BE2C (cell line): ENCODE measurements around the gene UCN.

Experiments used
- DNase-seq: peaks from one replicate; pipeline ENCODE4 v3.0.0-alpha.2; 2020
- H3K27me3 ChIP-seq: fragments of 250-450 bp; sonication (Bioruptor Pico); 2 replicates; pipeline ENCODE4 v1.5.1; 2020; ENCODE audit warnings: mild to moderate bottlenecking
- H3K36me3 ChIP-seq: fragments of 250-450 bp; sonication (Bioruptor Pico); 2 replicates; pipeline ENCODE4 v1.5.1; 2020; ENCODE audit warnings: mild to moderate bottlenecking
- H3K4me1 ChIP-seq: fragments of 250-450 bp; sonication (Bioruptor Pico); 2 replicates; pipeline ENCODE4 v1.5.1; 2020
- H3K4me3 ChIP-seq: 2 replicates; pipeline ENCODE4 v1.5.1; 2011; ENCODE audit warnings: low read depth, low read length
- H3K9me3 ChIP-seq: fragments of 250-450 bp; sonication (Bioruptor Pico); 2 replicates; pipeline ENCODE4 v1.5.1; 2020
- CTCF ChIP-seq: IDR thresholded peaks from 2 replicates; pipeline ENCODE4 v1.5.1; 2012; ENCODE audit warnings: mild to moderate bottlenecking, low read depth, low read length

UCN gene

DNA sequence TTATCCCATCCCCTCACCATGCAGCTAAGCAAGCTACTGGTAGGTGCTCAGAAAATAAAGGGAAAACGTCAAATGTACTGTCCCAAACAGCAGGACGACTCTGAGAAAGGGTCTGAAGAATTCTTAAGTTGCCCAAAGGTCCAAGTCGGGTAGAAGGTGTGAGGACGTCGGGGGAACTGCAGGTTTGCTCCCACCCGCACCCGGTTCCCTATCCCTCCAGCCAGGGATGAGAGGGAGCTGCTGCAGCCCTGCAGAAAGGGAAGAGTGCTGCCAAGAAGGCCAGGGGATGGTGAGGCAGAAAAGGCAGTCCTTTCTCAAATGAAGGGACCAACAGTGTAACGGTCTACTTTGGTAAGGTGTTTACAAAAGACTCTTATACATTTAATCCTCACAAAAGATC lies 6.9 kb upstream of the UCN start:
- H3K9me3 ChIP-seq, result no peaks in the 10 kb centered on the region
- no peaks in the 10 kb centered on the region for H3K4me1 ChIP-seq
- no peaks in the 10 kb centered on the region for H3K27me3 ChIP-seq
- H3K36me3 ChIP-seq, result no peaks in the 10 kb centered on the region
- no peak for TF ChIP-seq CTCF
- no peak overlapping the region for H3K4me3 ChIP-seq
- no peak for DNase-seq

- DNase-seq, result no peak
- no peaks in the 10 kb centered on the region for H3K4me1 ChIP-seq
- no peaks in the 10 kb centered on the region for H3K9me3 ChIP-seq
- no peaks in the 10 kb centered on the region for H3K27me3 ChIP-seq
- no peaks in the 10 kb centered on the region for H3K36me3 ChIP-seq
- no peak for TF ChIP-seq CTCF
- no peak overlapping the region for H3K4me3 ChIP-seq
Measured at GRCh38 chr2:27314709-27315108, 6.5 kb upstream of the UCN start.

DNA sequence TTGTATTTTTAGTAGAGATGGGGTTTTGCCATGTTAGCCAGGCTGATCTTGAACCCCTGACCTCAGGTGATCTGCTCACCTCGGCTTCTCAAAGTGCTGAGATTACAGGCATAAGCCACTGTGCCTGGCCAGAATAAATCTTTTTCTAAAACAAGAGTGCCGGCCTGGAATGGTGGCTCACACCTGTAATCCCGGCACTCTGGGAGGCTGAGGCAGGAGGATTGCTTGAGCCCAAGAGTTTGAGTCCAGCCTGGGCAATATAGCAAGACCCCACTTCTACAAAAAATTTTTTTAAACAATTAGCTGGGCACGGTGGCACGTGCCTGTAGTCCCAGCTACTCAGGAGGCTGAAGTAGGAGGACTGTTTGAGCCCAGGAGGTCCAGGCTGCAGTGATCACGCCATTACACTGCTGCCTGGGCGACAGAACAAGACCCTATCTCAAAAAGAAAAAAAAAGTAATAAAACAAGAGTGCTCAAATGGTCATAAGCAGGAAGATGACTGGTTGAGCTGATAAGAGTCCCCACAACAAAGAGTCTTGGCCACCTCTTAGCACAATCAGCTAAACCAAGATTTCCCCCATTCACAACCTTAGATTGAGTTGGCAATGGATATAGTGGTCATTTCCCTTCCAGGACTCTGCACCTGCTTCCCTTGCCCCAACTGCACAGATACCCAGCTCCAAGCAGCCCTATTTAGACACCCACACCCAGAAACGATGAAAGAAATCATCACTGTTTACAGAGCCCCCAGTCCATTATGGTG lies 5.8 kb upstream of the UCN start:
- no peak for TF ChIP-seq CTCF
- H3K4me1 ChIP-seq, result no peaks in the 10 kb centered on the region

DNA sequence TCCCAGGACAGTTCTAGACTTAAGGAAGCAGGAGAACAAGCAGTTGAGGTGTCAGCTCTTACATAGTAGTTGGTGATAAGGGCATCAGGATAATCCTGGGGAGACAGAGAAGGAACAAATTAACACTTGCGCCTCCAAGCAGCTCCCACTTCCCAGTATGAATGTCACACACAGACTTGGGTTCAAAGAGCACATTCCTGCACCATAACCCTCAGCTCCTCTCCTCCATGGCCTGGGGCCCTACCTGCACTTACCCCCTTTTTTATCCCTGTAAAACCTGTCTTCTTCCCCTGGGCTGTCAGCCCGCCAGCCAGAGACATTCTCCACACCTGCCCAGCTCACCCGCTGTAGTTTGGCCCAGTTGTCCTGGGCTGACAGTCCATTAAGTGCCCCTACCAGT lies 3.9 kb upstream of the UCN start:
- no peak for TF ChIP-seq CTCF
- Histone ChIP-seq H3K4me3 (no peak overlapping the region), H3K27me3 (peaks cover 9% of the 10 kb centered on the region), H3K36me3 (no peaks in the 10 kb centered on the region), H3K9me3 (no peaks in the 10 kb centered on the region), H3K4me1 (peaks cover under 1% of the 10 kb centered on the region; the same call in 1 of the 2 replicates)
- DNase-seq, result no peak

More for the DNA sequence above, 5.8 kb upstream of the UCN start:
- no peak overlapping the region for H3K4me3 ChIP-seq
- DNase-seq, result no peak
- H3K36me3 ChIP-seq, result no peaks in the 10 kb centered on the region
- no peaks in the 10 kb centered on the region for H3K27me3 ChIP-seq
- no peaks in the 10 kb centered on the region for H3K9me3 ChIP-seq

- no peak for TF ChIP-seq CTCF
- Histone ChIP-seq H3K36me3 (no peaks in the 10 kb centered on the region), H3K9me3 (no peaks in the 10 kb centered on the region), H3K4me1 (peaks cover 4% of the 10 kb centered on the region), H3K4me3 (no peak overlapping the region), H3K27me3 (peaks cover 27% of the 10 kb centered on the region)
- DNase-seq, result no peak
Measured at GRCh38 chr2:27309651-27310050, 1.4 kb upstream of the UCN start.

- Histone ChIP-seq H3K9me3 (no peaks in the 10 kb centered on the region), H3K4me1 (peaks cover 10% of the 10 kb centered on the region), H3K27me3 (peaks cover 27% of the 10 kb centered on the region), H3K4me3 (peak overlapping the region; percentile 54), H3K36me3 (no peaks in the 10 kb centered on the region)
- no peak for TF ChIP-seq CTCF
- DNase-seq, result peak; percentile 49
Measured at GRCh38 chr2:27307545-27308358, 493 bp downstream of the UCN start.
